HG02642 (cell line): ENCODE measurements around the gene OR2G2.

Source experiments
- ATAC-seq: cut with Tn5 transposase; IDR thresholded peaks from one replicate; pipeline ENCODE4 v1.9.1; 2021; ENCODE audit warnings: mild to moderate bottlenecking; ENCODE audit not compliant: unreplicated experiment, poor library complexity

OR2G2 gene

DNA sequence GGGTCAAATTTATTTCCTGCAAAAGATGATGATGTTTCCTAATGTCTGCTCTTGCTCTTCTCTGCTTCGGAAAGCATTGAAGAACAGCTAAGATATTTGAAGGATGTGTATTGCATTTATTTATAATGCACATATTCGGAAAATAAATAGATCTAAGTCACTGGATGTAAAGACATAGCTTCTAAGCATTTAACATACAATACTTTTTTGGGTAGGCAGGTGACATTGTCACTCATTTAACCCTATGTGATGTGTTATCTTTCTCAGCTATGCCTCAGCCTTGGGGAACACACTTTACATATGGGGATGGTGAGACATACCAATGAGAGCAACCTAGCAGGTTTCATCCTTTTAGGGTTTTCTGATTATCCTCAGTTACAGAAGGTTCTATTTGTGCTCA, at the start of gene OR2G2:
Gene OR2G2 (plus strand): TSS at position 301 of the 400 bp plus-strand sequence. CDS start 0 bp downstream, at position 301.
- ATAC-seq = no peak

- no peak for ATAC-seq
These were observed 49.6 kb upstream of the OR2G2 start for GRCh38 chr1:247538561-247538960.

DNA sequence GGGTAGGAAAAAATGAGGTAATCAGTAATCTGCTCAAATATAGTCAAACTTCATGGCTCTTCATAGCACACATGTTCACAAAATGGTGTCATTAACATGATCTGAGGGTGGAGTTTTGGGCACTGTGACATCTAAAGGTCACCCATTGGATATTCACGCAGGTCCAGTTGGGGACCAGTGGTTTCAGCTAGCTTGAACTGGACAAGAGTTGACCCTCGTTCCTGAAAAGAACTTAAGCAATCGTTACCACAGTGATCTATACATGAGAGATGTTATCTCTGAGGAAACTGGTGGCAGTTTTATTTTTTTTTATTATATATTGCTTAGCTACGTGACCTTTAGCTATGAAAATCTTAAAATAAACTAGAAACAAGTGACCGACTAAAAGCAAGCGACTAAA, 48.9 kb upstream of the OR2G2 start:
- no peak for ATAC-seq

GRCh38 chr1:247540581-247540980, 47.6 kb upstream of the OR2G2 start:
- no peak for ATAC-seq

GRCh38 chr1:247542811-247543210, 45.3 kb upstream of the OR2G2 start:
- ATAC-seq = no peak

DNA sequence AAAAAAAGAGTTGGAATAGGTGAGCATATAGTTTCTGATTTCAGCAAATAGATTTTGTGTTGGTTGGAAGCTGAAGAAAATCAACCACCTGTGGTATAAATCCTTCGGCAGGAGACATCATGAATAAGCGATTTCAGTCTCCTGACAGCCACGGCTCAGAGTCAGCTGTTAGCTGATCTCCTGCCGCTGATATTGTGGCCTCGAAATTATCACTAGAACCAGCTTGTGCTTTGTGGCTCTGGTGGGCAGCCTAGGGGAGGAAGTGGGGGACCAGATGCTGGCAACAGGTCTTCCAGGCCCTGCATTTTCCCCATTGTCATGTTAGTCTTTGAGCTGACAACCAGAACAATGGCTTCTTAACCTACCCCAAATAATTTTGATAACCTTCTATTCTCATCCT, 40.1 kb upstream of the OR2G2 start:
- ATAC-seq = no peak

GRCh38 chr1:247548769-247549182, 39.4 kb upstream of the OR2G2 start, which contains the start of gene GCSAML:
TSS of gene GCSAML (plus strand) at chr1:247549134. CDS start at chr1:247549192, 58 bp downstream.
- no peak for ATAC-seq

GRCh38 chr1:247551721-247552120, 36.4 kb upstream of the OR2G2 start:
- ATAC-seq = no peak

DNA sequence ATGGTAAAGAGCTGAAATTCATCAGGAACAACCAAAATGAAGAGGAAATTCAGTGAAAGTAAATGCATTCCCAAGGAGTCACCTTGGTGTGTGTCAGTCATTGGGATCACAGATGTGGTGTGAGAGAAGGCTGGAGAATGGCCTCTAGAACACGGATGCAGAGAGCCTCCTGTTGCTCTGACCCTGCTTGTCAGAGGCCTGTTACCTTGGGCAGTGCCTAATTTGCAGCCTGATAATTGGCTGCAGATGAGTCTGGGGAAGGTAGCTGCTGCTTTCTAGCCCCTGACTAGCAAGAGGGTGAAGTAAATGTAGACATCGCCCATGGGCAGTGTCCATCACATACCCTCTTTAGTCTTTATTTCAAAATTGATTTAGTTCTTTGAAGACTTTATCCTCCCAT, 35.9 kb upstream of the OR2G2 start:
- ATAC-seq = no peak

GRCh38 chr1:247557926-247558674, 30.1 kb upstream of the OR2G2 start:
- ATAC-seq = no peak

- no peak for ATAC-seq
These were observed 26.4 kb upstream of the OR2G2 start for GRCh38 chr1:247561711-247562110.

GRCh38 chr1:247562198-247562597, 26.0 kb upstream of the OR2G2 start:
- no peak for ATAC-seq

- ATAC-seq = no peak
These were observed 13.9 kb upstream of the OR2G2 start for GRCh38 chr1:247574236-247574635.

DNA sequence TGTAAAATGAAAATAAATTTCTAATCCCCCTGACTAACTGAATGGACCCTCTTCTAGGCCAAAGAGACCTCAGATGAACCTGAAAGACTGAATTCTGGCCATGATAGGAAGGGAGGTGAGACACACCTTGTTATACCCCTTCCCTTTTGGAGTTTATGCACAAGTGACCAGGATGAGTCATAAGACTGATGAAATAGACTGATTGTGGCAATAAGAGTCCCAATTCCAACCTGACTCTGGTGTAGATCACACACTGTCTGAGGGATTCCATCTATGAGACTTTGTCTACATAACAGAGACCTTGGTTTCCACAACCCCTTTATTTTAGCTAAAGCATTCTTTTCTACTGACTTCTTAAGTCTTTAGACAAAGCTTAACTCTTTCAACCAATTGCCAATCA, 13.5 kb upstream of the OR2G2 start:
- ATAC-seq = no peak

- ATAC-seq = no peak
These were observed 11.6 kb upstream of the OR2G2 start for GRCh38 chr1:247576514-247576913.

DNA sequence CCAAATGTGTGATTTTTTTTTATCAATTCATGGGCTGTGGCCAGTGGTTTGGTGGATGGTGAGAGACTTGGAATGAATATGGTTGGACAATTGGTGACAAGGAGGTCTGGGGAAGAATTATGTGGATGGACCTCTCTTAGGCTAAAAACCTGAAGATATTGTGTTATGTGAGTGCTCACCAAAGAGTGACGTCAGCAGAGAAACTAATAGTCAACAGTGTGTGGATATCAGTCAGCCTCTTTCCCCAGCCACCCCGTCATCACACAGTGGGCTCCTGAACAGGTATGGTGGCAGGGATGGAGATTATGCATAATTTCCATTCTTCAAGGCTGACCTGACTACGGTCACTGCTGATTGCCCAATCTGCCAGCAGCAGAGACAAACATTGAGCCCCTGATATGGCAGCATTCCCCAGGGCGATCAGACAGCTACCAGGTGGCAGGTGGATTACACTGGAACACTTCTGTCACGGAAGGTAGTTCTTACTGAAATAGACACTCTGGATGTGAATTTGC, 9.2 kb upstream of the OR2G2 start:
- no peak for ATAC-seq

DNA sequence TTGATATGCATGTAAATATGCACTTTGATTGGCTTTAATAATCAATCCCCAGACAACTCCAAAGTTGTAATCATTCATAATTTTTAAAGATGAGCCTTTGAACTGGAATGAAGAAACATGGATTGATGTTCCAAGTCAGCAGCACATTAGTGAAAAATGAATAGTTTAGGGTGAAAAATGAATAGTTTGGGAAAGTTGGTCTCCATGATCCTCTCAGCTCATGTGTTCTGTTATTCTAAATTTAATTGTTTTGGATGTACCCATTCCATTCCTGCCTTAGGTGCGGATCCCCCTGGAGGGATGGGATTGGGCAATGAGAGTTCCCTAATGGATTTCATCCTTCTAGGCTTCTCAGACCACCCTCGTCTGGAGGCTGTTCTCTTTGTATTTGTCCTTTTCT, 17.1 kb downstream of the OR2G2 start, which contains the start of gene OR2G3:
Gene OR2G3 (plus strand): TSS at position 301 of the 400 bp plus-strand sequence. CDS start 0 bp downstream, at position 301.
- no peak for ATAC-seq

DNA sequence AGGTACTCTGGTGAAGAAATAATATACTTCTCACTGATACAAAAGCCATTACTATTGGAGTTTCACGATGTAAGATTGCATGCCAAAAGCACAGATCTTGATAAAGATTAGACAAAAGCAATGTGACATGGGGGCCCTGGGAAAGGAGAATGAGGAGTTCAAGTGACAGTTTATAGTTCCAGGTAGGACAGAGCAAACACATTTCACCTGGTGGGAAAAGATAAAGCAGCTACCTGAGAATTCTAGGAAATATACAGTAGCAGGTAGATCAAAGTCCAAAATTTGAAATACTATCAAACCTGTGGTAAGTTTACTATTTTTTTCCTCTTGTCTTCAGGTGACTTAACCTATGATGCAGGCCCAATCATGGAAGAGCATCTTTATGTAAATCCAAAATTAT, 25.2 kb downstream of the OR2G2 start:
- no peak for ATAC-seq

DNA sequence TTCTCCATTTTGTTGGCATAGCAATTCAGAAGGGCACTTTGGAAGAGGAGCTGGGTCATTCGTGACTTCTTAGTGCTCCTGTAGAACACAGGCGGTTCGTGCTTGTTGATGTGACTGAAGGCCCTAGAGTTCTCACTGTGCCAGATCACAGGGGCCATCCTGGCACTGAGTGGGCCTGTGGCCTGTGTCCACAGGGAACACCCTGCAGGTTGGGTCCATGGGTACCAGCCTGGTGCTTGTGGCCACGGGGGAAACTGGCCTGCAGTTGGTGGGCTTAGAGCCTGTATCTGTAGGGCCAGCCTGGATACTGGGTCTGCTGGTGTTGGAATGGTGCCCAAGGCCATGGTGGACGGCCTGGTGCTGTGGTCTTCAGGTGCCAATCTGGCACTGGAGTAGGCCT, 26.5 kb downstream of the OR2G2 start:
- ATAC-seq = no peak

DNA sequence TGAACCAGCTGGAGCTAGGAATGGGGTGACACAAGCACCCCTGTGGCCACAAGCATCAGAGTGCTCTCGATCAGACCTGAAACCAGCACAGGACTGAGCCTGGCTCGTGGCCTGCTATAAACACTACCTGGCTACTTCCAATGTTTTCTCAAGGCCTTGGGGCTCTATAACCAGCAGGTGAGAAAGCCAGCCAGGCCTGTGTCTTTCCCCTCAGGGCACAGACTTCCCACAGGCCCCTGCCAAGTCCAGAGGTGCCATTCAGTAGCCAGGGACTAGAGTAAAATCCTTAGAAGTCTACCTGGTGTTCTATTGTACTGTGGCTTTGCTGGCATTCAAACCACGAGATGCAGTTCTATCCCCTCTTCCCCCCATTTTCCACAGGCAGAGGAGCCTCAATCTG, 39.8 kb downstream of the OR2G2 start:
- no peak for ATAC-seq

DNA sequence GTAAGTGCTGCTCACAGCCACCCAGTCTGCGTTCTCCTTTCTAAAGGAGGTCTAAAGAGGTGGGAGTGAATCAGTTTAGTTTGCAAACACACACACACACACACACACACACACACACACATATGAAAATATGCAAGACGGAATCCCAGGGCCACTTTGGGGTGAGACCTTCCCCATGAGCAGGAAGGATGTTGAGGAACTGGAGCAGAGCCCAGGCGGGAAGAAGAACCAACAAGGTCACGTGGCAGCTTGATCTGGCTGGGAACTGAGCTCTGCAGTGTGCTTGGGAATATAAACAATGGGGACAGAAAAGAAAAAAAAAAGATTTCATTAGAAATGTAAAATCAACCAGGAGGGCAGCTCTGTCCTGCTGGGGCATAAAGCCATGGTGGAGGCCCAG, 49.9 kb downstream of the OR2G2 start:
- ATAC-seq = no peak

DNA sequence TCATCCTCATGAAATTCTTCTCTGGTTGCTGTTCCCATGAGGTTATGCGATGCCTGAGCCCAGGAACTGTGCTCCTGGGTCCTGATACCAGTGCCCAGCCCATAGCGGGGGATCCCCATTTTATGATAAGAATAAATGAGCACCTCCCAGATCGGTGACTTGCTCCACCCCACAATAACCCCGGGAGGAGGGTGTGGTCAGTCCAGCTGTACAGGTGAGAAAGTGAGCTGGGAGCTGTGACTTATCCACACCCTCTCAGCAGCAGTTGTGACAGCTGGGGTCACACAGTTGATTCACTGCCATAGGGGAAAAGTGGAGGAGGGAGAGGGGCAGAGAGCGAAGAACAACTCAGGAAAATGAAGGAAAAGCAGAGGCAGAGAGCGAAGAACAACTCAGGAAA, 50.6 kb downstream of the OR2G2 start:
- ATAC-seq = no peak
